Stimulated activated CD8-positive, alpha-beta memory T cell treated with anti-CD3 and anti-CD28 coated beads, Interleukin-7, amount 100 ng/mL, for 24 hours (primary cell): ENCODE results near the gene ARID1B.

Source experiments
- DNase-seq: peaks from one replicate; pipeline ENCODE4 v3.0.0-alpha.2; 2020; ENCODE audit warnings: low read depth

Gene ARID1B

GRCh38 chr6:157058574-157058973 lies 281.4 kb downstream of the ARID1B start:
- no peak for DNase-seq

- DNase-seq: no peak
Observed at GRCh38 chr6:157059781-157060180, 282.6 kb downstream of the ARID1B start.

- DNase-seq: no peak
Observed at GRCh38 chr6:157060440-157060952, 283.3 kb downstream of the ARID1B start.

- no peak for DNase-seq
Observed at GRCh38 chr6:157061770-157062594, 284.8 kb downstream of the ARID1B start.

- no peak for DNase-seq
Observed at GRCh38 chr6:157063176-157063905, 286.2 kb downstream of the ARID1B start.

- DNase-seq: no peak
Observed at GRCh38 chr6:157063923-157064322, 286.7 kb downstream of the ARID1B start.

- no peak for DNase-seq
Observed at GRCh38 chr6:157064502-157064901, 287.3 kb downstream of the ARID1B start.

GRCh38 chr6:157065366-157065765 lies 288.2 kb downstream of the ARID1B start:
- no peak for DNase-seq

GRCh38 chr6:157066781-157067491 lies 289.8 kb downstream of the ARID1B start:
- DNase-seq: no peak

GRCh38 chr6:157067507-157067906 lies 290.3 kb downstream of the ARID1B start:
- DNase-seq: no peak

GRCh38 chr6:157068691-157069324 lies 291.6 kb downstream of the ARID1B start:
- no peak for DNase-seq

- DNase-seq: no peak
Observed at GRCh38 chr6:157069585-157069984, 292.4 kb downstream of the ARID1B start.

GRCh38 chr6:157070403-157071107 lies 293.4 kb downstream of the ARID1B start:
- DNase-seq: no peak

- no peak for DNase-seq
Observed at GRCh38 chr6:157072128-157072527, 294.9 kb downstream of the ARID1B start.

- no peak for DNase-seq
Observed at GRCh38 chr6:157073596-157073995, 296.4 kb downstream of the ARID1B start.

- DNase-seq: no peak
Observed at GRCh38 chr6:157074969-157075368, 297.8 kb downstream of the ARID1B start.

GRCh38 chr6:157075549-157076450 lies 298.6 kb downstream of the ARID1B start:
- no peak for DNase-seq

- no peak for DNase-seq
Observed at GRCh38 chr6:157076451-157076822, 299.3 kb downstream of the ARID1B start.

- DNase-seq: no peak
Observed at GRCh38 chr6:157077251-157077650, 300.1 kb downstream of the ARID1B start.

GRCh38 chr6:157078326-157078725 lies 301.1 kb downstream of the ARID1B start:
- no peak for DNase-seq
